Measurements from ENCODE around the gene ELN. TPM values are rescaled to one million over a fixed set of nuclear protein-coding genes. Genes with fewer than 3 reads are reported as not detected.
A peak's percentile ranks its signal among the peaks of the same experiment; 100 is the strongest.

The ELN gene
- total and polyA plus RNA-seq, 2 experiments from 2014 or later, result 539 to 698 TPM

GRCh38 chr7:74040101-74040790 is 12.3 kb downstream of the ELN start:
- H3K36me3 ChIP-seq (ENCODE audit: low read depth), result no peaks in the 10 kb centered on the region
- no peaks in the 10 kb centered on the region for H3K4me1 ChIP-seq (ENCODE audit: insufficient read depth)
- H3K79me2 ChIP-seq (ENCODE audit: insufficient read depth), result no peaks in the 10 kb centered on the region
- H3K27ac ChIP-seq, result no peak overlapping the region
- H2AFZ ChIP-seq, result no peak overlapping the region
- in situ Hi-C loops (cut with MboI), result no loop called here
- H3F3A ChIP-seq (ENCODE audit: insufficient read depth), result no peaks in the 10 kb centered on the region
- no peak for TF ChIP-seq EZH2phosphoT487 (IDR thresholded peaks at IDR 0.05; ENCODE audit: insufficient read depth, low read depth)
- no peak overlapping the region for H3K9ac ChIP-seq
- no peak overlapping the region for H3K4me2 ChIP-seq (ENCODE audit: unreplicated experiment)
- WGBS, 2 experiments (ENCODE audit: low coverage in 1 of 2, low lambda C conversion rate in 2 of 2, missing lambda C conversion rate in 2 of 2), result 81 to 84% methylated on average over 12 to 13 of the region's 13 CpGs
- no peak overlapping the region for H3K4me3 ChIP-seq
- no peaks in the 10 kb centered on the region for H3K27me3 ChIP-seq (replicated peaks; ENCODE audit: insufficient read depth)
- H3K9me2 ChIP-seq (ENCODE audit: insufficient read depth), result no peaks in the 10 kb centered on the region
- H3K9me3 ChIP-seq (ENCODE audit: low read depth), result no peaks in the 10 kb centered on the region
- no peak for DNase-seq
- no peaks in the 10 kb centered on the region for H4K20me1 ChIP-seq (ENCODE audit: insufficient read depth)

GRCh38 chr7:74040791-74041520 is 13.0 kb downstream of the ELN start:
- WGBS, 2 experiments (ENCODE audit: low coverage in 1 of 2, low lambda C conversion rate in 2 of 2, missing lambda C conversion rate in 2 of 2), result 90 to 93% methylated on average over 12 of the region's 12 CpGs
- Histone ChIP-seq H2AFZ (no peak overlapping the region), H3K27me3 (replicated peaks; ENCODE audit: insufficient read depth) (no peaks in the 10 kb centered on the region), H3F3A (ENCODE audit: insufficient read depth) (no peaks in the 10 kb centered on the region), H3K4me2 (ENCODE audit: unreplicated experiment) (no peak overlapping the region), H3K36me3 (ENCODE audit: low read depth) (no peaks in the 10 kb centered on the region), H3K4me1 (ENCODE audit: insufficient read depth) (no peaks in the 10 kb centered on the region), H3K27ac (no peak overlapping the region), H3K9me3 (ENCODE audit: low read depth) (no peaks in the 10 kb centered on the region), H4K20me1 (ENCODE audit: insufficient read depth) (no peaks in the 10 kb centered on the region), H3K4me3 (no peak overlapping the region), H3K9ac (no peak overlapping the region), H3K9me2 (ENCODE audit: insufficient read depth) (no peaks in the 10 kb centered on the region), H3K79me2 (ENCODE audit: insufficient read depth) (no peaks in the 10 kb centered on the region)
- TF ChIP-seq EZH2 (IDR thresholded peaks at IDR 0.05; ENCODE audit: insufficient read depth, poor library complexity, severe bottlenecking) (no peak), EZH2phosphoT487 (IDR thresholded peaks at IDR 0.05; ENCODE audit: insufficient read depth, low read depth) (no peak)
- in situ Hi-C loops (cut with MboI), result no loop called here
- DNase-seq, result no peak

- no peak overlapping the region for H3K4me2 ChIP-seq (ENCODE audit: unreplicated experiment)
- TF ChIP-seq EZH2phosphoT487 (IDR thresholded peaks at IDR 0.05; ENCODE audit: insufficient read depth, low read depth) (no peak), EZH2 (IDR thresholded peaks at IDR 0.05; ENCODE audit: insufficient read depth, poor library complexity, severe bottlenecking) (no peak)
- H3K36me3 ChIP-seq (ENCODE audit: low read depth), result no peaks in the 10 kb centered on the region
- no peaks in the 10 kb centered on the region for H3K9me3 ChIP-seq (ENCODE audit: low read depth)
- no peak overlapping the region for H2AFZ ChIP-seq
- WGBS, 2 experiments (ENCODE audit: low coverage in 1 of 2, low lambda C conversion rate in 2 of 2, missing lambda C conversion rate in 2 of 2), result 62 to 72% methylated on average over 21 to 24 of the region's 24 CpGs
- no peak overlapping the region for H3K4me3 ChIP-seq
- no peaks in the 10 kb centered on the region for H3K9me2 ChIP-seq (ENCODE audit: insufficient read depth)
- peak overlapping the region; percentile 28; the same call in 1 of the 2 replicates for H3K9ac ChIP-seq
- H3K79me2 ChIP-seq (ENCODE audit: insufficient read depth), result no peaks in the 10 kb centered on the region
- no peaks in the 10 kb centered on the region for H3F3A ChIP-seq (ENCODE audit: insufficient read depth)
- H4K20me1 ChIP-seq (ENCODE audit: insufficient read depth), result no peaks in the 10 kb centered on the region
- H3K27ac ChIP-seq, result no peak overlapping the region
- no peak for DNase-seq
- no peaks in the 10 kb centered on the region for H3K27me3 ChIP-seq (replicated peaks; ENCODE audit: insufficient read depth)
- no peaks in the 10 kb centered on the region for H3K4me1 ChIP-seq (ENCODE audit: insufficient read depth)
- in situ Hi-C loops (cut with MboI), result no loop called here
These were observed 15.0 kb downstream of the ELN start for GRCh38 chr7:74042746-74043522.

GRCh38 chr7:74043523-74043951 is 15.6 kb downstream of the ELN start:
- peak; percentile 60 for DNase-seq
- Histone ChIP-seq H2AFZ (no peak overlapping the region), H3K79me2 (ENCODE audit: insufficient read depth) (no peaks in the 10 kb centered on the region), H4K20me1 (ENCODE audit: insufficient read depth) (no peaks in the 10 kb centered on the region), H3K27ac (no peak overlapping the region), H3K9ac (peak overlapping the region; percentile 28; the same call in 1 of the 2 replicates), H3K4me2 (ENCODE audit: unreplicated experiment) (no peak overlapping the region), H3K9me3 (ENCODE audit: low read depth) (no peaks in the 10 kb centered on the region), H3K36me3 (ENCODE audit: low read depth) (no peaks in the 10 kb centered on the region), H3K4me3 (no peak overlapping the region), H3K27me3 (replicated peaks; ENCODE audit: insufficient read depth) (no peaks in the 10 kb centered on the region), H3F3A (ENCODE audit: insufficient read depth) (no peaks in the 10 kb centered on the region), H3K4me1 (ENCODE audit: insufficient read depth) (no peaks in the 10 kb centered on the region), H3K9me2 (ENCODE audit: insufficient read depth) (no peaks in the 10 kb centered on the region)
- 48 to 52% methylated on average over 9 of the region's 9 CpGs for WGBS, 2 experiments (ENCODE audit: low coverage in 1 of 2, low lambda C conversion rate in 2 of 2, missing lambda C conversion rate in 2 of 2)
- TF ChIP-seq EZH2 (IDR thresholded peaks at IDR 0.05; ENCODE audit: insufficient read depth, poor library complexity, severe bottlenecking) (no peak), EZH2phosphoT487 (IDR thresholded peaks at IDR 0.05; ENCODE audit: insufficient read depth, low read depth) (no peak)
- in situ Hi-C loops (cut with MboI), result no loop called here
